ENCODE measurements around the gene PTS.

The PTS gene

DNA sequence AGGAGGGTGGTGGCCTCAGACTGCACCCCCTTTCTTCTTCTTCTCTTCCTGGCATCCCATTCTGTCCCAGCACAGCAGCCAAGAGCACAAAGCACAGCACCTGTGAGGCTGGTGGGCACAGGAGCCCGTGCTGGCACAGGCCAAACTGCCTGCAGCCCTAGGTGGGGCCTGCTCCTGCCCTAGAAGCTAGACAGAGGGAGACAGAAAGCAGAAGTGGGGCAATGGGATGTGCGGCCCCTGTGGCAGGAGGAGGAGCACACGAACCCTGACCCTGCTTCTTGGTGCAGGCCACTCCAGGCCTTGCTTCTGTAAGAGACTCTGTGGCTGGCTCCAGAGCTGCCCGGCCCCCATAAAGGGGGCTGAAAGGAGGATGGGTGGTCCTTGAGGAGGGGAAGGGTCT is 3.9 kb upstream of the PTS start:
- no peak for DNase-seq (ENCODE audit: low spot score)

DNA sequence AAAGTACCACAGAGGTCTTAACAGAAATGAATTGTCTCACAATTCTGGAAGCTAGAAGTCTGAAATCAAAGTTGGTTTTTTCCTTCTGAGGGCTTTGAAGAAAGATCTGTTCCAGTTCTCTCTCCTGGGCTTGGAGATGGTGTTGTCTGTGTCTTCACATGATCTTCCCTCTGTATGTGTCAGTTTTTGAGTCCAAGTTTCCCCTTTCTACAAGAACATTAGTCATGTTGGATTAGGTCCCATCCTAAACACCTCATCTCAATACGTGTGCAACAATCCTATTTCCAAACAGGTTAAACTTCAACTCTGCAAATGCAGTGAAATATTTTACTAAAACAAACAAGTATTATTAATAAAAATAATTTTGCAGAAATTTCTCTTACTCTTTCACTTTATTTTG is 3.1 kb upstream of the PTS start:
- DNase-seq (ENCODE audit: low spot score), result no peak

DNA sequence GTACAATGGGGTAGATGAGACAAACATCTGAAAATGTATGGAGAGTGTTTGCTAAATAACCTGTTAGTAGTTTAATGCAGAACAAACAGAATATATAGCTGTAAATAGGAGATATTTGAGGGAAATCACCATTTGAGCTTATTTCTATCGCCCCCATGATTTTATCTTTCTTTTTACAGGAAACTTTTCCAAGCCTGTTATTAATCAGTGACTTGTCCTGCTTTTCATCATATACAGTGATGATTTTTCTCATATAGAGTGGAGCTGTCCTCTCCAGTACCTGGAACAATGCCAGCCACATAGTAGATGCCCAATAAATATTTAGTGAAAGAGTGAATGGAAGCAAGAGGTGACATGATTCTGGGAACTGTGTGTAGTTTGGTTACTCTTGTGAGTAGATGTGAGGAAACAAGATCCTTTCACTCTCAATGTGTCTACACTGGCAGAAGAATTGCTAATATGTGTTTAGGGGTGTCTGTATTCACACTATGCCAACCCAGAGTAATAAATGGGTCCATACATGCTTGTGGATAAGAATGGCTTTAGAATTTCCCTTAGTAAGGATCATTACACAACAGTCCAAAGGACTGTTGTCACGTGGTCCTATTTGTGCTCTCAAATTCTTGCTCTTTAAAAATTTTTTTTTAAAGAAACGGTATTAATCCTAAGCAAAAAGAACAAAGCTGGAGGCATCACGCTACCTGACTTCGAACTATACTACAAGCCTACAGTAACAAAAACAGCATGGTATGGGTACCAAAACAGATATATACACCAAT is 2.3 kb upstream of the PTS start:
- DNase-seq (ENCODE audit: low spot score), result no peak

DNA sequence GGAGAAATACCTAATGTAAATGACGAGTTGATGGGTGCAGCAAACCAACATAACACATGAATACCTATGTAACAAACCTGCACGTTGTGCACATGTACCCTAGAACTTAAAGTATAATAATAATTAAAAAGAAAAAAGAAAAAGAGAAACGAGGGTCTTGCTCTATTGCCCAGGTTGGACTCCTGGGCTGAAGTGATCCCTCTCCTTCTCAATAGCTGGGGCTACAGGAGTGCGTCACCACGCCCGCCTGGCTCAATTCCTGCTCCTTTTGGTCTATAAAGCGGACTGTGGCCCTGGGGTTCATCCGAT is 521 bp upstream of the PTS start:
- DNase-seq (ENCODE audit: low spot score), result no peak

DNA sequence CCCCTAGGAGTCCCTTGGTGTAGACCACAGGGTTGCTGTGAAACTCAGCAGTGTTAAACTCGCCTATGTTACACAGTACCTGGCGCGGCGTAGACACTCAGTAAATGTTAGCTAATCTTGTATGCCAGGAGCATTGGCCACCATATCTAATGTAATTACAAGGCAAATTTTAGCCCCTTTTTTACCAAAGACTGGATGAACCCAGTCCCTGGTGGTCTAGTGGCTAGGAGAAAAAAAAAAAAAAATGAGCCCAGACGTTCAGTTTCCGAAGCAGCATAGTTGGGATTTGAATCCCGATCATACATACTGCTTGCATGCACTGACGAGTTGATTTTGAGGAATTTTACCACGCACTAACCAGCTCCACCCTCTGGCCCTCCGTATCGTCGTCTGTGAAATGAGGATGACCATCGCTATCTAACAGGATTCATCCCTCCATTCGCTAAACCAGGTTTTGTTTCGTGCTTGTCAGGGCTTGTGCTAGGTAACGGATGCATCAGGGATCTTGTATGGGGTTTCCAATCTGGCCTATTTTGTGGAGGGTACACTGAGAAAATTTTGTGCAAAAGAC is 688 bp downstream of the PTS start:
- DNase-seq (ENCODE audit: low spot score), result peak; percentile 16

DNA sequence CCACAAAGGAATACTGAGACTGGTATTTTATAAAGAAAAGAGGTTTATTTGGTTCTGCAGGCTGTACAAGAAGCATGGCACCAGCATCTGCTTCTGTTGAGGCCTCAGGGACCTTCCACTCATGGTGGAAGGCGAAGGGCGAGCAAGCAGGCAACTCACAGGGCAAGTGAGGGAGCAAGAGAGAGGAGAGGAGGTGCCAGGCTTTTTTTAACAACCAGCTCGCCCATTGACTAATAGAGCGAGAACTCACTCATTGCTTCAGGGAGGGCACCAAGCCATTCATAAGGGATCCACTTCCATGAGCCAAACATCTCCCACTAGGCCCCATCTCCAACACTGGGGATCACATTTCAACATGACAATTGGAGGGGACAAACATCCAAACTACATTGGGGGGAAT is 1.2 kb downstream of the PTS start:
- DNase-seq (ENCODE audit: low spot score), result no peak

DNA sequence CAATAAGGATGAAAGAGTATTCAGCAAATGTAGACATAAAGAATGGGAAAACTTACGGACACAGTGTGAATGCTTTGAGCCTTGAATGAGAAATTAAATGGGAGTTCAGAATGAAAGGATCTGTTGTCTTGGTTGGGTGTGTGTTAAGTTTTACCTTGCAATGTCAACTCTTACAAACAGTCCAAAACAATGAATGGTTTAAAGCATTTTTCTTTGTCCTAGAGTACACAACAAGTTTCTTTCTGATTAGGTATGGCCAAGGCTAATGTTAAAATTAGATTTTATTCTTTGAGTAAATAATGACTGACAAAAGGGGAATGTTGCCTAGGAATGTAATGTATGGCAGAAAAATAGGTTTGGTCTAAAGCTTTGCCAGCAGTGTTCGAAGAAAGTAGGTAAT is 2.5 kb downstream of the PTS start:
- no peak for DNase-seq (ENCODE audit: low spot score)

DNA sequence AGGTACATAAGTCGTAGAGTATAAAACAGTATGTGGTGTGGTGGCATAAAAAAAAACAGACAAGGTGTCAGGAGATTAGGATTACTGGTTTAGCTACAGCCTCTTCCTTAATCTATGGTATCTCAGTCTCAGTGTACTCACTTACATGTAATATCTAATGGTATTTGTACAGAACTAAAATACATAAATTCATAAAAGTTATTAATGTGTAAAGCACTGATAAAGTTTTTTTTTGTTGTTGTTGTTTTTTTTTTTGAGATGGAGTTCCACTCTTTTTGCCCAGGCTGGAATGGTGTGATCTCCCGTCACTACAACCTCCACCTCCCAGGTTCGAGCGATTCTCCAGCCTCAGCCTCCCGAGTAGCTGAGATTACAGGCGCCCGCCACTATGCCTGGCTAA is 2.9 kb downstream of the PTS start:
- DNase-seq (ENCODE audit: low spot score), result no peak

DNA sequence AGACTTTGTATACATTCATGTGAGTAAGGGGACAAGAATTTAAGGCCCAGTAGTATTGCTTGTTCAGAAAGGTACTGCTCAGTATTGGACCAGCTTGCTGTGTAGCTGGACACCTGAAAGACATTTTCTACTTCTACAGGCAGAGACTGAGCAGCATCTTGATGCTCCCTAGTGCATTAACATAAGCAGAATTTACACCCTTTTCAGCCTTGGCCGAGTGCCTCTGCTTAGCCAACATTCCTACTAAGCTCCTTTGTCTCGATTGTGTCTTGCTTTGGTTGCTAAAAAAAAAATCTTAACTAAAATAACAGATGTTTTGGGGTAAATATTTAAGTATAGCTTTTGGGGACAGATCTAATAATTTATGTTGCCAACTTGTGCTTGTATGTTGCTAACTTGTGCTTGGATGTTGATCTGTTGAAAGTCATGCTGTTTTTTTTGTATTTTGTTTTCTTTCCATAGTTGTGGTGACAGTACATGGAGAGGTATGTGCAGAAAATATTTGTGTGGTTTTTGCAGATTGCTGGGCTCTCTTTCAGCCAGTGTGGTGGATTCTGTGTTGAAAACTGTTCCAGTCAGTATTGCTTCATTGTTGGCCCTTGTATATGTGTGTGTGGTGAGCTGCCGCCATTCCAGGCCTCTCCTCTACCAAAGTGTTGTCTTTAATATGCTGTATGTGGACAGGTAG is 3.7 kb downstream of the PTS start:
- DNase-seq (ENCODE audit: low spot score), result no peak

DNA sequence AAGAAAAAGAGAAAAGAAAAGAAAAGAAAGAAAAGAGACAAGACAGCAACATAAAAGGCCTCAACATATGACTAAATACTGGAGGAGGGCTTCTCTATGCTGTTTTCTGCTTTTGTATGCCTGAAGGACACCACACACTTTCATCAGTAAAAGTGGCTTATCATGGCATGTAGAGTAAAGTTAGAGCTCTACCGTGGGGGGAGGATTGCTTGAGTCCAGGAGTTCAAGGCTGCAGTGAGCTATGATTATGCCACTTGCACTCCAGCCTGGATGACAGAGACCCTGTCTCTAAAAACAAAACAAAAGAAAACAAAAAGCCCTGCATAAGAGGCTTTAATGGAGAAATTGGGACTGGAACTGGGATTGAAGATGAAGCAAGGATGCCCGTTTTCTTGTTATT is 5.7 kb downstream of the PTS start:
- no peak for DNase-seq (ENCODE audit: low spot score)

DNA sequence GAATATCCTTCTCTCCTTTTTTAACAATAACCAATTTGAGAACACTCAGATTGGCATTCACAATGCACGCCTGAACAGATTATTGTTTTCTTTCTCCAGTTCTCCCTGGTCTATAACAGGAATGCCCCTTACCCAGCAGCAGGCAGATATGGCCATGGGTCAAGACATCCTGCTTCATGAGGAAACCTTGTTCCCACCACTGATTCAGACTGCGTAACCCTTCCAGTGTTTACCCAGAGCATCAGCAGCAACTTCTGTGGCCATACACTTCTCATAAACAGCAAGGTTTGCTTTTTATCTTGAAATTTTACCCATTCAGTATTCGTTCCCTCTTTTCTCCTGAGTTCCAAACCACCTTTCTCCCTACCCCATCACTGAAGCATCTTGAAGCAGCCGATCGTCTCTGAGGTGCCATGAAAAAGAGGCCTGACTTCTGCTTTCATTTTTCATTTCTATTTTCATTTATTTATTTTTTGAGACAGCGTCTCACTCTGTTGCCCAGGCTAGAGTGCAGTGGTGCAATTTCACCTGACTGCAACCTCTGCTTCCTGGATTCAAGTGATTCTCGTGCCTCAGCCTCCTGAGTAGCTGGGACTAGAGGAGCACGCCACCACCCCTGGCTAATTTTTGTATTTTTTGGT is 9.6 kb downstream of the PTS start:
- no peak for DNase-seq (ENCODE audit: low spot score)

DNA sequence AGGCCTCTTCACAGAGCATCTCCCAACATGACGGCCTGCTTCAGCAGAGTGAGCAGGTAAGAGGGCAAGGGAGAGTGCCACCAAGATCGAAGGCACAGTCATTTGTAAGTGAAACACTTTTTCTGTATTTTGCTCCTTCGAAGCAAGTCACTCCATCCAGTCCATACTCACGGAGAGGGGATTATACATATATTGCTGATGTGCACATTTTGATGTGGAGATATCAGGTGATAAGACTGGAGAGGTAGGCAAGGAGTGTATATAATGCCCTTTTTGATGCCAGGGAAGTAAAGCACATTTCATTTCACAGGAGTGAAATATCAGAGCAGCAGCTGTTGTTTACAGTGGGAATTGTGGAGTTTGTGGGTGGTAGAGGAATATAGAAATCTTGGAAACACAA is 11.2 kb downstream of the PTS start:
- DNase-seq (ENCODE audit: low spot score), result no peak

DNA sequence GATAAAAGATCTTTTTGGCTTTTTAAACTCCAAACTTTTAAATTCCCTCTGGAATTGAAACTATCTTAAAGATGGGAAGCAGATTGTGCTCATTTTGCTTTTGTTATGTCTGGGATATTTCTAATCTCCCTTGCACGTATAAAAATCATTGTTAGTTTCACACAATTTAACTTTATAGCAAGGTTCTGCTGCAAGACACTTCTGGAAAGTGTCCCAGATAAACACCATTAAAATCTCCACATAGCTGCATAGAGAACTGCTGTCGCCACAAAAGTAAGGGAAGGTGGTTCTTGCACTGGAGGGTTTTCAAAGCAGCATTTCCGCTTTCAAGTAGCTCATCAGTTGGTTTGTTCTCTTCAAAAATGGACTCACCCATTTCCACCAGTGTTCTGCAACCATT is 11.8 kb downstream of the PTS start:
- DNase-seq (ENCODE audit: low spot score), result no peak

DNA sequence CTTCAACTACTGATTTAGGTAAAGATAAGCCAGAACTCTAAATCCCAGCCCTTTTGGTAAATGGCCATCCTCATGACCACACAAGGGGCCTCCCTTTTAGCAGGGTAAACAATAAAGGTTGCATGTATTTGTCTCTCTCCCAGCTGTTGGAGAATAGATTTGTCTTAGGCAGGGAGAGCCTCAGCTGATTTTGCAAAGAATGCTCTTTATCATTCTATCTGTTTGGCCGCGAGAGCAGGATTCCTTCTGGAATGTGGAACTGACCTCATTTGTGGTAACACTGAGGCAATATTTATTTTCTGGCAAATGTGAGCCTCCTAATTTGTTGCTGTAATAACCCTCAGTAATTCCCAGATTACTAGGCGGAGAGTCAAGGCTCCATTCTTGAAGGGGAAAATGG is 15.3 kb downstream of the PTS start:
- no peak for DNase-seq (ENCODE audit: low spot score)

DNA sequence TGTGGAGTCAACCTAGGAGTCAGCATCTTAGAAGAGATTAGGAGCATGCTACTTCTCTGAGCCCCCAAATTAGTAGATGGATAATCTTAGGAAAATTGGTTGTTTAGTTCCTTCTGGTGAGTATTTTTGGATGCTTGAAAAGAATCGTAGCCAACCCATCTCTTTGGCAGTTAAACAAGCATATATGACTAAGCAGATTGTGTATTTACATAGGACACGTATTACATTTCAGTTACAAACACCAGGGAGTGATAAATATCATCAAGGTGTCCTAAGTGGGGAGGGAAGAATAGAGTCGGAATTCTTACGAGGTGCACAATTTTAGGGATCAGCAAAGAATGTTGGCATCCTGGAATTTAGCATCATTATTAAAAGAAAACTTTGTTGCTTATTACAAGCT is 21.0 kb downstream of the PTS start:
- DNase-seq (ENCODE audit: low spot score), result no peak

DNA sequence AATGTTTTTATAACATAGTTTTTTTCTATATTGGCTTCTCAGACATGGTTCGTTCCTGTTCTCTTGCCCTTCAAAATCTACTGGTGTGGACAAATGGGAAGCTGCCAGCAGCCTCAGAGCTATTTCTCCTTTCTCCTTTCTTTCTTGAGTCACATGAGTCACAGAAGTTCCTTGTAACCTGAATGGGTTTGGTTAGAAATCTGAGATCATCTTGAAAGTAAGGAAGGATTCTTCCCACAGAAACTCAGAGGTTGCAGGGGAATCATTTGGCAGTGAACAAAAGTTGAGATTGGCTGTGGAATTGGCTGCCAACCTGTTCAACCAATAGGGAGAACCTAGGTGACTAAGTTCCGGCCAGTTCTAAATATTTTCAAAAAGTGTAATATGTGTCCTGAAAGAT is 22.0 kb downstream of the PTS start:
- DNase-seq (ENCODE audit: low spot score), result no peak

DNA sequence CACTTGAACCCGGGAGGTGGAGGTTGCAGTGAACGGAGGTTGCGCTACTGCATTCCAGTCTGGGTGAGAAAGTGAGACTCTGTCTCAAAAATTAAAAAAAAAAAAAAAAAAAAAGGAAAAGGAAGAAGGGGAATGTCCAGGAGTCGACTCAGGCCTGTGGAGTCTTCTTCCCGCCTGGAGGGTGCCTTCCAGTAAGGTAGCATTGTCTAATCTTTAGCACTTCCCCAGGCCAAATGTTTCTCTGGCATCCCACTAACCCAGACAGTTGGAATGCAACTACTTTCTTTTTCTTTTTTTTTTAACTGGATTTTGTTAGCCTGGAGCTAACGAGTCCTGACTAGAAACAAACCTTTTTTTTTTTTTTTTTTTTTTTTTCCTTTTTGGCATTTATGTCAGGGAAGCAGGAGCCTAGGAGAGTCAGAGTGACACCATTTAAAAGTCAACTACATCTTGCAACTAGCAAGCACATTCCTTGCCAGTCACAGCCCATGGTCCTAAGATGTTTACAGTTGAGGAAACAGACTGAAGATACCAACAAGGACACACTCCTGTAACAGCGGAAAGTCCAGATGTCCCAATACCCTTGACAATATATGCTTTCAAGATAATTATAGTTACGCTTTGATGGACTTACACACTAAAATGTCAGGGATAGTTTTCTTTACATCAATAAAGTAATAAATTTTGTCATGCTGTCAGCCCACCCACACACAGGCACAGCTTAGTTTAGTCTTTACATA is 23.8 kb downstream of the PTS start:
- peak; percentile 13 for DNase-seq (ENCODE audit: low spot score)

DNA sequence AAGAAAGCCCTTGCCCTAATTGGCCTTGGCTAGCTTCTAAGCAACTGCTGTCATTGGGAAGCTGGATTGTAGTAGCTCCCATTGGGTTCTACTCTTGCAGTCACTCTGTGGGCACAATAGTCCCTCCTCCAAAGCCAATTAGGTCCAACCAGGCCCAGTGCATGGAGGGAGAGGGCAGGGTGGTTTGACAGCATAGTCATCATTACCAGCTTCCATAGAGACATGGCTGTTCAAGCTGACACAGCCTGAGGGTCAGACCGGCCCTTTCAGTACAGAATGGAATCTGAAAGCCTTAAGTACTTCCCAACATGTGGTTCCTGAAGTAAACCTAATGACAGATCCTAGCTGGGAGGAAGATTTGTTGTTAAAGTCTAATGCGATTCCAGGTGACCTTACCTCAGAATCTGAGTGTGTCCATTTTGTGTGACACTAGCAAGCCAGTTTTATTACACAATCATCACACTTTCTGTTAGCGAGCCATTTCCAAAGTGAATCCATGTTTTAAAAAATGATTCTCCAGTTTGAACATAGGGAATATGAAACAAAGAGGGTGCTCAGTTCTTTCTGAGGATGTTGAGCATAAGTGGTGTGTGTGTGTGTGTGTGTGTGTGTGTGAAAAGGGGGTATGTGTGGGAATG is 27.5 kb downstream of the PTS start:
- DNase-seq (ENCODE audit: low spot score), result no peak

DNA sequence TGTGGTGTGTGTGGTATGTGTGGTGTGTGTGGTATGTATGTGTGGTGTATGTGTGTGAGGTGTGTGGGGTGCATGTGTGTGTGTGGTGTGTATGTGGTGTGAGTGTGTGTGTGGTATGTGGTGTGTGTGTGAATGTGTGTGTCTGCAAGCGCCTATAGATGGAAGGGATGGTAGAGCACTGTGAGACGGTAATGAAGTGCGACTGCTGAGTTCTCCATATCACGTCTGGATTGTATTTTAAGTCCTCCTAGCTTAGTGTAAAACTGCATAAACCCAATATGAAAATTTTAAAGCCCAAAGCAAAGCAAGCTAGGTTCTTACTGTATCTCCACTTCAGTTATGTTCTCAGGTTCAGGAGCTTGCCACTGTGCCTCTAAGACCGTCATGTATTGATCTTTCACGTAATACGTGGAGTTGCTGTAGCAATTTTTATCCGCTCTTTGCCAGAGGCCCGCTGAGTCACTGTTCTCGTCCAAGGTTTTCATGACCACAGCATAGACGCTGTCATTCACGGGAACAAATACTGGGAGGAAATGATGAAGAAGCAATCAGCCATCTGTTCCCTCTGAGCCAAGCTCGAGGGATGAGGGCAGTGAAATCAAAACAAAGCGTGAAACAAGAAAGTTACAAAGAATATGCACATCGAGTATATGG is 29.0 kb downstream of the PTS start:
- peak; percentile 32 for DNase-seq (ENCODE audit: low spot score)

DNA sequence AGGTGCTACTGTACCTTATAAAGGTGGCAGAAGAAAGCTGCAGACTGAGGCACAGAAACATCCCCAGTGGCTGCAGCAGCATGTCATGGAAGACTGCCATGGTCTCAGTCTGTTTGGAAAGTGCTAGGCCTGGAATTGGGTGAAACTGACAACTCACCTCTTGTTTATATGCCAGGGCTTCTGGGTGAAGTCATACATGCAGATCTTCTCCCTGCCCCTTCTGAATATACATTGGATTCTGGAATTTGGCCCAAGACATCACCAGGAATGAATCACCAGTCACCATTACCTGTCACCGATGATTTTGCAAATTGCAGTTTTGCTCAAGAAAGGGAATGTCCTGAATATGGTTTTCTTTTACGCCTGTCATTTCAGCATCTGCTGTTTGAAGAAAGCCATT is 34.3 kb downstream of the PTS start, which contains the start of gene PLET1:
Gene PLET1, minus strand, starts transcription at position 371 of the 400 bp plus-strand sequence. Its CDS starts 271 bp downstream, at position 100.
- no peak for DNase-seq (ENCODE audit: low spot score)

DNA sequence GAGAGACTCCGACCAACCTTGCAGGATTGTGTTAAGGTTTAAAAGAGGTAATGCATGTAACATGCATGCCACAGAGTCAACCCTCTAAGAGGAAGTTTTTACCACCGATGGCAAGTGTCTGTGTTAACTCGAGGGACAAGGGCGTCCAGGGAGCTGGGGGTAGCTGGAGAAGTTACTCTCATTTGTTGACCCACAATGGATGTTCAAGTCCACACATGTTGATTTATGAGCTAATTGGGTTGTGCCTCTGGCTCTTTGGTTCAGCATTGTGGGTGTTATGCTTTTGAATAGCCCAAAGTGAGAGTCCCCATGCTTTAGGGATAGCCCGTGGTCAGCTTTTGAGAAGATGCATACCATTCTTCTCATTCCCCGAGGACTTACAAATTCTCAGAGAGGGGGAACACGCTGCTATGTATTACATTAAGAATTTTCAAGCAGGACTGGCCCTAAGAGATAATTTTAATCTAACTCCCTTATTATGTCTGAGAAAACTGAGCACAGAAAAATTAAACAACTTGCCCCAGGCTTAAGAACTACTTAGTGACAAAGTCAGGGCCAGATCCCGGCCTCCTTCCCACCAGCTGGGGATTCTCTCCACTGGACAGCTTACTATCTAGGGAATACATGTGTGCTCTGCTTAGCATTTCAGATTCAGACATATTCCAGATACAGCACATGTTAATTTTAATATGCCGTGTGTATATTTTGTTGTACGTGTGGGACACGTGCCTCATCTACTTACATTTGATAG is 39.6 kb downstream of the PTS start:
- DNase-seq (ENCODE audit: low spot score), result no peak
